Upper lobe of left lung (tissue), 4 donors: ENCODE data around the gene DPP6.

Experiments used
- CTCF ChIP-seq, 6 experiments: fragments of 450-650 bp in 4 of 6; fragments of 200-600 bp in 2 of 6; sonication (generic) in 2 of 6; IDR thresholded peaks; one replicate each; pipeline ENCODE4 v1.5.1; 2016 to 2019; ENCODE audit warnings: antibody characterized with exemption in 6 of 6
- EP300 ChIP-seq, 4 donors: sonication (generic); formaldehyde crosslinking; IDR thresholded peaks; one replicate each; pipeline ENCODE4 v1.5.1; 2017; ENCODE audit warnings: antibody characterized with exemption in 4 of 4, control low read depth in 2 of 4
- POLR2A ChIP-seq, 4 donors: fragments of 450-650 bp; IDR thresholded peaks; one replicate each; pipeline ENCODE4 v1.5.1; 2016 to 2017; ENCODE audit warnings: antibody characterized with exemption in 4 of 4, mild to moderate bottlenecking in 2 of 4

- TF ChIP-seq CTCF (IDR thresholded peaks at IDR 0.05), result peak in 5 of 6 experiments; percentile 38 to 61 (median 60)
- TF ChIP-seq EP300 (IDR thresholded peaks at IDR 0.05), result no peak
- no peak for TF ChIP-seq POLR2A (IDR thresholded peaks at IDR 0.05)
Observed at GRCh38 chr7:154744256-154744860, 692.2 kb downstream of the DPP6 start.
